CD14-positive monocyte (primary cell): ENCODE results near the gene SGCA. TPM values are rescaled to one million over a fixed set of nuclear protein-coding genes. Genes with fewer than 3 reads are reported as not detected.

Experiments
- DNase-seq, 3 donors: peaks; one replicate each; pipeline ENCODE4 v3.0.0-alpha.2; 2011 to 2022
- H2AFZ ChIP-seq: 2 replicates; pipeline ENCODE4 v1.6.0; 2012; ENCODE audit warnings: mild to moderate bottlenecking, low read depth, low read length, inconsistent platforms; ENCODE audit not compliant: insufficient read depth, poor library complexity, severe bottlenecking
- H3K27ac ChIP-seq, 2 donors: 1 replicate in 1 of 2; 2 replicates in 1 of 2; pipeline ENCODE4 v1.5.1; 2012 to 2013; ENCODE audit warnings: low read length in 2 of 2, control low read depth in 1 of 2, inconsistent platforms in 1 of 2, low read depth in 1 of 2, mild to moderate bottlenecking in 1 of 2
- H3K27me3 ChIP-seq, 2 donors: one replicate each; pipeline versions ENCODE4 v1.6.0 to v1.6.1; 2011 to 2013; ENCODE audit warnings: low read length in 2 of 2; ENCODE audit not compliant: control insufficient read depth in 2 of 2, insufficient read depth in 2 of 2
- H3K36me3 ChIP-seq, 2 donors: replicated peaks in 1 of 2; 1 replicate in 1 of 2; 2 replicates in 1 of 2; pipeline versions ENCODE4 v1.5.1 to v1.6.1; 2012 to 2013; ENCODE audit warnings: low read length in 2 of 2, control low read depth in 1 of 2, inconsistent platforms in 1 of 2, mild to moderate bottlenecking in 1 of 2; ENCODE audit not compliant: insufficient read depth in 2 of 2, control insufficient read depth in 1 of 2
- H3K4me1 ChIP-seq, 2 donors: 1 replicate in 1 of 2; 2 replicates in 1 of 2; pipeline versions ENCODE4 v1.5.1 to v1.6.1; 2012 to 2013; ENCODE audit warnings: low read length in 2 of 2, control low read depth in 1 of 2, inconsistent platforms in 1 of 2, mild to moderate bottlenecking in 1 of 2, moderate library complexity in 1 of 2; ENCODE audit not compliant: insufficient read depth in 2 of 2, control insufficient read depth in 1 of 2
- H3K4me2 ChIP-seq: replicated peaks from 2 replicates; pipeline ENCODE3; 2012; ENCODE audit warnings: low read length, moderate library complexity, mild to moderate bottlenecking; ENCODE audit not compliant: poor library complexity, severe bottlenecking; ENCODE audit errors: extremely low read depth
- H3K4me3 ChIP-seq, 3 experiments: fragments of 200-600 bp in 1 of 3; sonication (generic) in 1 of 3; replicated peaks in 1 of 3; 1 replicate in 2 of 3; 2 replicates in 1 of 3; pipeline ENCODE4 v1.5.1; 2011 to 2013; ENCODE audit warnings: low read length in 3 of 3, mild to moderate bottlenecking in 3 of 3, control low read depth in 2 of 3, low read depth in 2 of 3, inconsistent platforms in 1 of 3, moderate library complexity in 1 of 3
- H3K79me2 ChIP-seq: 2 replicates; pipeline ENCODE4 v1.6.0; 2012; ENCODE audit warnings: mild to moderate bottlenecking, control low read depth, inconsistent platforms, low read length, moderate library complexity; ENCODE audit not compliant: insufficient read depth
- H3K9ac ChIP-seq: 2 replicates; pipeline ENCODE4 v1.6.0; 2017; ENCODE audit warnings: low read length, mild to moderate bottlenecking; ENCODE audit not compliant: insufficient read depth, poor library complexity, severe bottlenecking
- H3K9me3 ChIP-seq, 2 donors: replicated peaks in 1 of 2; 1 replicate in 1 of 2; 2 replicates in 1 of 2; pipeline versions ENCODE4 v1.5.1 to v1.6.1; 2012 to 2013; ENCODE audit warnings: low read length in 2 of 2, control low read depth in 1 of 2; ENCODE audit not compliant: control insufficient read depth in 1 of 2, insufficient read depth in 1 of 2
- H4K20me1 ChIP-seq: 2 replicates; pipeline ENCODE4 v1.6.0; 2012; ENCODE audit warnings: mild to moderate bottlenecking, low read length, control low read depth, moderate library complexity; ENCODE audit not compliant: insufficient read depth
- H3K27ac Mint-ChIP-seq, 7 donors: one replicate each; pipeline ENCODE4 v1.8.0; 2020; ENCODE audit warnings: mild to moderate bottlenecking in 7 of 7, mixed read lengths in 7 of 7, moderate library complexity in 6 of 7, inconsistent platforms in 2 of 7
- H3K27me3 Mint-ChIP-seq, 3 donors: one replicate each; pipeline ENCODE4 v1.8.0; 2021 to 2022; ENCODE audit warnings: low read depth in 3 of 3, mild to moderate bottlenecking in 3 of 3, mixed read lengths in 3 of 3, moderate library complexity in 3 of 3, inconsistent platforms in 1 of 3
- H3K36me3 Mint-ChIP-seq, 2 donors: one replicate each; pipeline ENCODE4 v1.8.0; 2020; ENCODE audit warnings: mixed read lengths in 2 of 2, inconsistent platforms in 1 of 2, mild to moderate bottlenecking in 1 of 2
- H3K4me1 Mint-ChIP-seq: one replicate; pipeline ENCODE4 v1.8.0; 2020; ENCODE audit warnings: mild to moderate bottlenecking, mixed read lengths
- H3K4me3 Mint-ChIP-seq, 2 donors: one replicate each; pipeline ENCODE4 v1.8.0; 2020; ENCODE audit warnings: mild to moderate bottlenecking in 2 of 2, mixed read lengths in 2 of 2, moderate library complexity in 1 of 2
- H3K9me3 Mint-ChIP-seq, 7 donors: one replicate each; pipeline ENCODE4 v1.8.0; 2020 to 2022; ENCODE audit warnings: mixed read lengths in 7 of 7, mild to moderate bottlenecking in 6 of 7, moderate library complexity in 6 of 7, inconsistent platforms in 2 of 7
- CTCF ChIP-seq: fragments of 200-600 bp; IDR thresholded peaks from one replicate; pipeline ENCODE4 v1.8.0; 2022; ENCODE audit warnings: antibody characterized with exemption, mild to moderate bottlenecking
- WGBS: methylation state at CpG from one replicate; pipeline ENCODE4 v1.1.5; 2013; ENCODE audit warnings: missing lambda C conversion rate; ENCODE audit not compliant: insufficient coverage; 5-methylcytosine and 5-hydroxymethylcytosine counted together
- intact Hi-C, 2 donors: fragments of 100-400 bp; cut with micrococcal nuclease; formaldehyde crosslinking; loops; one replicate each; pipeline versions ENCODE4 v1.15.0 to v1.15.1; 2023
- polyA plus RNA-seq, 3 donors: library from polyadenylated mRNA; depleted of rRNA in 1 of 3; unstranded in 2 of 3; stranded (reverse) in 1 of 3; fragments of 300-500 nt in 2 of 3; fragments of >200 nt in 1 of 3; fragmentation: Illumina TruSeq in 2 of 3; gene quantifications; 1 replicate in 2 of 3; 2 replicates in 1 of 3; pipeline ENCODE4 v1.2.3, GENCODE V29; 2012 to 2021

SGCA gene
- polyA plus RNA-seq, 3 donors: 0.27 to 0.89 (median 0.53) TPM

DNA sequence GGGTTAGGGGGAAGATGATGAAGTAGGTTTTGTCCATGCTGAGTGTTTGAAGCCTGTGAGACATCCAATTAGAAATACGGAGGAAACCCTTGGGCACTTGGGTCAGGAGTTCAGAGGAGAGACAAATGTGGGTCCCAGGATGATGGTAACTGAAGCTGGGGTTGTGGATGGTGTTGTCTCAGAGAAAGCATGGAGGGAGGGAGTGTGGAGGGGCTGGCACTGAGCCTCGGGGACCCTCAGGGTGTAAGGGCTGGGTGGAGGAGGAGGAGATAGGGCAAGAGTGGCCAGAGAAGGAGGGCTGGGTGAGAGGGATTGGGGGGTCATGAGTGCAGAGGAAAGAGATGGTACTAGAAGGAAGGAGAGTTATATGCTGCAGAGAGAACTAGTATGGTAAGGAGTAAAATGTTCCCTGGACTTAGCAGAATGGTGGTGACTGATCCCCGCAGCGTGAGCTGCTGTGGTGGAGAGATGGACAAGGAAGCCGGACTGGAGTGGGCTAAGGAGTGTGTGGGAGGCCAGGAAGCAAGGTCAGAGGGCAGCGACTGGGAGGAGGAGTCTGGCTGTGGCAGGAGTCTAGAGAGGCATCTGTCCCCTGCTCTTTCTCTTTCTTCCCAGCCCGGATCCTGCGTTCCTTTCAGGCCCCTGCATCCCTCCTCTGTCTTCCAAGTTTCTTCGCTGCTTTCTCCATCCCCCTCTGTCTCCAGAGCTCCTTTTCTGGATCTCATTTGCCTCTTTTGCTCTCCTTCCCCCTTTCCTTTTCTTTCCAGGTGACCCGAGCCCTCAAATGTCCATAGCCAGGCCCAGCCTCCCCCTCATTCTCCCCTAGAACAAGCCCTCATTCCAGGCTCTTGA lies 39.5 kb downstream of the SGCA start:
- DNase-seq: no peak
- Mint-ChIP-seq H3K9me3 (peaks cover 0 to 9% (median 6%) of the 10 kb centered on the region in 7 donors), H3K27ac (no peak overlapping the region), H3K4me1 (peaks cover 15% of the 10 kb centered on the region), H3K36me3 (peaks cover 5 to 7% of the 10 kb centered on the region in 2 donors), H3K27me3 (peaks cover 54 to 78% (median 66%) of the 10 kb centered on the region in 3 donors), H3K4me3 (no peak overlapping the region)
- Histone ChIP-seq H3K27me3 (peaks cover 18 to 45% of the 10 kb centered on the region in 2 donors), H3K9me3 (peaks cover 0 to 4% of the 10 kb centered on the region in 2 donors), H4K20me1 (no peaks in the 10 kb centered on the region), H3K36me3 (no peaks in the 10 kb centered on the region), H3K4me2 (no peak overlapping the region), H3K4me1 (peaks cover 10 to 15% of the 10 kb centered on the region in 2 donors), H3K27ac (no peak overlapping the region), H2AFZ (no peak overlapping the region), H3K4me3 (no peak overlapping the region), H3K79me2 (no peaks in the 10 kb centered on the region), H3K9ac (no peak overlapping the region)
- 96% methylated on average over 7 of the region's 10 CpGs for WGBS
- intact Hi-C loops: no loop called here
- TF ChIP-seq CTCF: no peak

DNA sequence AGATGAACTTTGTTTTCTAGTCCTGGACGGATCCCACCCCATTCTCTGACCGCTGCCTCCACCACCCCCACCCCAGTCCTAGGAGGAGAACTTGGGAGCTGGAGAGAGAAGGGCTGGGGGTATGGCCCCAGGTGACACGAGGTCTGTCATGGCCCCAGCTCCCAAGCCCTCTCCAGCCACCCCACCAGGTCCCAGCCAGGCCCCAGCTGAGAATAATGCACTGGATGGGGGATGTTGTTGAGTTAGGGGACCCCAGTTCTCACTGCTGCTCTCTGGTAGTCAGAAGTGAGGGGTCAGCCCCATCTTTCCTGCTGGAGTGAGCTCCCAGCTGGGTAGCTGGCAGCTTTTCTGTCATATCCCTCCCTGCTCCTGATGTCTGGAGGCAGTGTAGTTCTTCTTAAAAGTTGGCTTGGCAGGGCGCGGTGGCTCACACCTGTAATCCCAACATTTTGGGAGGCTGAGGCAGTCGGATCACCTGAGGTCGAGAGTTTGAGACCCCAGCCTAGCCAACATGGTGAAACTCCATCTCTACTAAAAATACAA lies 40.2 kb downstream of the SGCA start:
- H3K4me2 ChIP-seq: no peak overlapping the region
- Mint-ChIP-seq H3K4me3 (no peak overlapping the region), H3K27ac (no peak overlapping the region)

More for the DNA sequence above, 40.2 kb downstream of the SGCA start:
- intact Hi-C loops: no loop called here
- H3K36me3 ChIP-seq: no peaks in the 10 kb centered on the region
- Mint-ChIP-seq H3K4me1 (peaks cover 9% of the 10 kb centered on the region), H3K9me3 (peaks cover 0 to 5% (median 4%) of the 10 kb centered on the region in 7 donors), H3K27me3 (peaks cover 50 to 78% (median 60%) of the 10 kb centered on the region in 3 donors), H3K36me3 (peaks cover 3 to 7% of the 10 kb centered on the region in 2 donors)
- no peak overlapping the region for H2AFZ ChIP-seq
- H3K9ac ChIP-seq: no peak overlapping the region
- WGBS: no CpG with 5 or more reads among the region's 7 CpGs
- TF ChIP-seq CTCF: no peak
- no peaks in the 10 kb centered on the region for H3K79me2 ChIP-seq
- no peak for DNase-seq
- peaks cover 16 to 46% of the 10 kb centered on the region in 2 donors for H3K27me3 ChIP-seq
- no peak overlapping the region for H3K27ac ChIP-seq
- H4K20me1 ChIP-seq: no peaks in the 10 kb centered on the region
- peaks cover 3 to 8% of the 10 kb centered on the region in 2 donors for H3K4me1 ChIP-seq
- peaks cover 0 to 4% of the 10 kb centered on the region in 2 donors for H3K9me3 ChIP-seq
- no peak overlapping the region for H3K4me3 ChIP-seq
